Uterus (tissue), 2 donors: ENCODE results near the gene PPARG.
A peak's percentile ranks its signal among the peaks of the same experiment; 100 is the strongest.

ENCODE experiments used
- POLR2A ChIP-seq, 2 donors: fragments of 450-650 bp; IDR thresholded peaks; one replicate each; pipeline ENCODE4 v1.6.1; 2016; ENCODE audit warnings: antibody characterized with exemption in 2 of 2, mild to moderate bottlenecking in 1 of 2, moderate library complexity in 1 of 2
- TF ChIP-seq, protein P1 (sequence below), 4 experiments: fragments of 200-600 bp in 2 of 4; fragments of 450-650 bp in 2 of 4; sonication (generic) in 2 of 4; IDR thresholded peaks; one replicate each; pipeline ENCODE4 v1.5.1; 2016 to 2019; ENCODE audit warnings: antibody characterized with exemption in 4 of 4, mild to moderate bottlenecking in 2 of 4, moderate library complexity in 1 of 4

- TF ChIP-seq, protein P1, sequence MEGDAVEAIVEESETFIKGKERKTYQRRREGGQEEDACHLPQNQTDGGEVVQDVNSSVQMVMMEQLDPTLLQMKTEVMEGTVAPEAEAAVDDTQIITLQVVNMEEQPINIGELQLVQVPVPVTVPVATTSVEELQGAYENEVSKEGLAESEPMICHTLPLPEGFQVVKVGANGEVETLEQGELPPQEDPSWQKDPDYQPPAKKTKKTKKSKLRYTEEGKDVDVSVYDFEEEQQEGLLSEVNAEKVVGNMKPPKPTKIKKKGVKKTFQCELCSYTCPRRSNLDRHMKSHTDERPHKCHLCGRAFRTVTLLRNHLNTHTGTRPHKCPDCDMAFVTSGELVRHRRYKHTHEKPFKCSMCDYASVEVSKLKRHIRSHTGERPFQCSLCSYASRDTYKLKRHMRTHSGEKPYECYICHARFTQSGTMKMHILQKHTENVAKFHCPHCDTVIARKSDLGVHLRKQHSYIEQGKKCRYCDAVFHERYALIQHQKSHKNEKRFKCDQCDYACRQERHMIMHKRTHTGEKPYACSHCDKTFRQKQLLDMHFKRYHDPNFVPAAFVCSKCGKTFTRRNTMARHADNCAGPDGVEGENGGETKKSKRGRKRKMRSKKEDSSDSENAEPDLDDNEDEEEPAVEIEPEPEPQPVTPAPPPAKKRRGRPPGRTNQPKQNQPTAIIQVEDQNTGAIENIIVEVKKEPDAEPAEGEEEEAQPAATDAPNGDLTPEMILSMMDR (IDR thresholded peaks at IDR 0.05) = peak; percentile 75 to 88 (median 82)
- TF ChIP-seq POLR2A (IDR thresholded peaks at IDR 0.05) = no peak
These were observed 191.1 kb downstream of the PPARG start for GRCh38 chr3:12479919-12480427.
